HepG2 (cell line): ENCODE results near the gene CLPSL2. TPM values are rescaled to one million over a fixed set of nuclear protein-coding genes. Genes with fewer than 3 reads are reported as not detected.

ENCODE experiments used
- ARHGAP35 ChIP-seq: sonication (generic); formaldehyde crosslinking; IDR thresholded peaks from 2 replicates; pipeline ENCODE4 v1.9.0; 2022; ENCODE audit warnings: mild to moderate bottlenecking, inconsistent platforms, moderate library complexity, missing genetic modification reagents, borderline replicate concordance
- CEBPG ChIP-seq: IDR thresholded peaks from 2 replicates; pipeline ENCODE4 v1.6.1; 2016
- DNMT1 ChIP-seq: sonication (generic); formaldehyde crosslinking; IDR thresholded peaks from 2 replicates; pipeline ENCODE4 v1.5.1; 2020; ENCODE audit warnings: mild to moderate bottlenecking, missing genetic modification reagents
- GLI4 ChIP-seq: sonication (generic); formaldehyde crosslinking; IDR thresholded peaks from 2 replicates; pipeline ENCODE4 v1.5.1; 2020; ENCODE audit warnings: missing genetic modification reagents, mild to moderate bottlenecking, moderate library complexity, borderline replicate concordance
- HNRNPL ChIP-seq: fragments of 200-400 bp; formaldehyde crosslinking; IDR thresholded peaks from 2 replicates; pipeline ENCODE4 v1.6.1; 2017; ENCODE audit warnings: mild to moderate bottlenecking, low read depth, low read length
- JDP2 ChIP-seq: sonication (generic); formaldehyde crosslinking; IDR thresholded peaks from 2 replicates; pipeline ENCODE4 v1.8.1; 2022; ENCODE audit warnings: missing genetic modification reagents, borderline replicate concordance
- KAT8 ChIP-seq: IDR thresholded peaks from 2 replicates; pipeline ENCODE4 v1.6.1; 2016; ENCODE audit warnings: missing genetic modification reagents, missing compliant biosample characterization
- MXD4 ChIP-seq: IDR thresholded peaks from 2 replicates; pipeline ENCODE4 v1.6.1; 2016; ENCODE audit warnings: mild to moderate bottlenecking, missing biosample characterization, missing genetic modification reagents
- PAWR ChIP-seq: sonication (generic); formaldehyde crosslinking; IDR thresholded peaks from 2 replicates; pipeline ENCODE4 v1.4.0; 2020; ENCODE audit warnings: missing genetic modification reagents, mild to moderate bottlenecking, borderline replicate concordance
- RAD21 ChIP-seq: fragments of 450-650 bp; formaldehyde crosslinking; IDR thresholded peaks from 2 replicates; pipeline ENCODE4 v1.5.0; 2020; ENCODE audit warnings: mild to moderate bottlenecking
- ZFX ChIP-seq: sonication (generic); formaldehyde crosslinking; IDR thresholded peaks from 2 replicates; pipeline ENCODE4 v1.4.0; 2020; ENCODE audit warnings: mild to moderate bottlenecking, low read depth, missing genetic modification reagents, moderate library complexity
- ZKSCAN1 ChIP-seq: fragments of 150-350 bp; IDR thresholded peaks from 2 replicates; pipeline ENCODE4 v1.6.1; 2014; ENCODE audit warnings: low read length
- ZNF121 ChIP-seq: sonication (generic); formaldehyde crosslinking; IDR thresholded peaks from 2 replicates; pipeline ENCODE4 v1.5.0; 2020; ENCODE audit warnings: mild to moderate bottlenecking, missing genetic modification reagents
- ZNF234 ChIP-seq: sonication (generic); formaldehyde crosslinking; conservative IDR thresholded peaks from 2 replicates; pipeline ENCODE4 v1.5.1; 2020; ENCODE audit warnings: mild to moderate bottlenecking, missing genetic modification reagents
- ZNF256 ChIP-seq: sonication (generic); formaldehyde crosslinking; conservative IDR thresholded peaks from 2 replicates; pipeline ENCODE4 v1.4.0; 2020; ENCODE audit warnings: missing genetic modification reagents
- ZNF317 ChIP-seq: sonication (generic); formaldehyde crosslinking; IDR thresholded peaks from 2 replicates; pipeline ENCODE4 v1.5.0; 2020; ENCODE audit warnings: mild to moderate bottlenecking, missing genetic modification reagents
- ZNF383 ChIP-seq: sonication (generic); formaldehyde crosslinking; IDR thresholded peaks from 2 replicates; pipeline ENCODE4 v1.4.0; 2020; ENCODE audit warnings: missing genetic modification reagents, mild to moderate bottlenecking, borderline replicate concordance
- ZNF605 ChIP-seq: sonication (generic); formaldehyde crosslinking; IDR thresholded peaks from 2 replicates; pipeline ENCODE4 v1.8.0; 2022; ENCODE audit warnings: mild to moderate bottlenecking, missing genetic modification reagents
- ZNF614 ChIP-seq: IDR thresholded peaks from 2 replicates; pipeline ENCODE4 v1.6.1; 2018; ENCODE audit warnings: missing biosample characterization, missing genetic modification reagents, inconsistent platforms, borderline replicate concordance
- polyA plus RNA-seq, 8 experiments: library from polyadenylated mRNA; depleted of rRNA in 3 of 8; stranded (reverse) in 7 of 8; unstranded in 1 of 8; fragments of >200 nt; fragmentation: Illumina TruSeq in 4 of 8; extraction: Trizol in 4 of 8; gene quantifications; 2 replicates each; pipeline versions ENCODE4 v1.2.1 to v1.2.3, GENCODE V29; 2011 to 2016; ENCODE audit warnings: low read depth in 4 of 8, missing spikeins in 1 of 8, mixed read lengths in 1 of 8; ENCODE audit not compliant: insufficient read depth in 1 of 8
- total RNA-seq, 5 experiments: library from RNA; depleted of rRNA; stranded (reverse); fragments of >200 nt; fragmentation: Illumina TruSeq; extraction: Trizol; gene quantifications; 2 replicates each; pipeline ENCODE4 v1.2.3, GENCODE V29; 2016; ENCODE audit warnings: low read depth in 1 of 5
- TF ChIP-seq, protein P1 (sequence below): sonication (generic); formaldehyde crosslinking; IDR thresholded peaks from 2 replicates; pipeline ENCODE4 v1.5.0; 2020; ENCODE audit warnings: mild to moderate bottlenecking, missing genetic modification reagents, moderate library complexity
- TF ChIP-seq, protein P2 (sequence below): sonication (generic); formaldehyde crosslinking; IDR thresholded peaks from 2 replicates; pipeline ENCODE4 v1.4.0; 2020; ENCODE audit warnings: missing genetic modification reagents, mild to moderate bottlenecking, borderline replicate concordance
- TF ChIP-seq, protein P3 (sequence below): sonication (generic); formaldehyde crosslinking; IDR thresholded peaks from 2 replicates; pipeline ENCODE4 v1.5.0; 2020; ENCODE audit warnings: mild to moderate bottlenecking, missing genetic modification reagents

Gene CLPSL2
- total and polyA plus RNA-seq, 2 of the 13 experiments (the other 11 are each of a cell fraction or from before 2014, with no cell fraction given): not detected

DNA sequence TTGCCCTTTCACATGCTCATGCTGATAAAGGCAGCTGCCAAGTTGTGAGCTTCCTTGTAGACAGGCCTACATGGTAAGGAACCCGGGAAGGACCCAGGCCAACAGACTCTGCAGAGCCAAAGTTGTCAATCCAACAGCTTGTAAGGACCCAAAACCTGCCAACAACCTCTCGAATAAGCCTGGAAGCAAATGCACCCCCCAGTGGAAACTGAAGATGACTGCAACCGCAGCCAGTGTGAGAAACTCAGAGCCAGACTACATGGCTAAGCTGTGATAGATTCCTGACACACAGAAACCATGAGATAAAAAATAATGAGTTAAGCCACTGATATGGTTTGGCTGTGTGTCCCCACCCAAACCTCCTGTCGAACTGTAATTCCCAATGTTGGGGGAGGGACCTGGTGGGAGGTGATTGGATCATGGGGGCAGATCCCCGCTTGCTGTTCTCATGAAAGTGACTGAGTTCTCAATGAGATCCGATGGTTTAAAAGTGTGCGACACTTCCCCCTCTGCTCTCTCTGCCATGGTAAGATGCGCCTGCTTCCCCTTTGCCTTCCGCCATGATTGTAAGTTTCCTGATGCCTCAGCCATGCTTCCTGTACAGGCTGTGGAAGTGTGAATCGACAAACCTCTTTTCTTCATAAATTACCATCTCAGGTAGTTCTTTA is 18.8 kb upstream of the CLPSL2 start (continued):
- TF ChIP-seq GLI4 (CRISPR knock-in tag): no peak
- TF ChIP-seq ZNF121 (CRISPR knock-in tag): no peak
- TF ChIP-seq ZNF317 (CRISPR knock-in tag): no peak
- TF ChIP-seq HNRNPL: no peak
- TF ChIP-seq DNMT1: no peak
- TF ChIP-seq, protein P1, sequence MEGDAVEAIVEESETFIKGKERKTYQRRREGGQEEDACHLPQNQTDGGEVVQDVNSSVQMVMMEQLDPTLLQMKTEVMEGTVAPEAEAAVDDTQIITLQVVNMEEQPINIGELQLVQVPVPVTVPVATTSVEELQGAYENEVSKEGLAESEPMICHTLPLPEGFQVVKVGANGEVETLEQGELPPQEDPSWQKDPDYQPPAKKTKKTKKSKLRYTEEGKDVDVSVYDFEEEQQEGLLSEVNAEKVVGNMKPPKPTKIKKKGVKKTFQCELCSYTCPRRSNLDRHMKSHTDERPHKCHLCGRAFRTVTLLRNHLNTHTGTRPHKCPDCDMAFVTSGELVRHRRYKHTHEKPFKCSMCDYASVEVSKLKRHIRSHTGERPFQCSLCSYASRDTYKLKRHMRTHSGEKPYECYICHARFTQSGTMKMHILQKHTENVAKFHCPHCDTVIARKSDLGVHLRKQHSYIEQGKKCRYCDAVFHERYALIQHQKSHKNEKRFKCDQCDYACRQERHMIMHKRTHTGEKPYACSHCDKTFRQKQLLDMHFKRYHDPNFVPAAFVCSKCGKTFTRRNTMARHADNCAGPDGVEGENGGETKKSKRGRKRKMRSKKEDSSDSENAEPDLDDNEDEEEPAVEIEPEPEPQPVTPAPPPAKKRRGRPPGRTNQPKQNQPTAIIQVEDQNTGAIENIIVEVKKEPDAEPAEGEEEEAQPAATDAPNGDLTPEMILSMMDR (CRISPR knock-in tag): peak; percentile 79
- TF ChIP-seq PAWR (CRISPR knock-in tag): no peak
- TF ChIP-seq RAD21 (CRISPR knock-in tag): peak; percentile 77; the same call in 1 of the 2 replicates
- no peak for TF ChIP-seq JDP2 (CRISPR knock-in tag)
- TF ChIP-seq, protein P2, sequence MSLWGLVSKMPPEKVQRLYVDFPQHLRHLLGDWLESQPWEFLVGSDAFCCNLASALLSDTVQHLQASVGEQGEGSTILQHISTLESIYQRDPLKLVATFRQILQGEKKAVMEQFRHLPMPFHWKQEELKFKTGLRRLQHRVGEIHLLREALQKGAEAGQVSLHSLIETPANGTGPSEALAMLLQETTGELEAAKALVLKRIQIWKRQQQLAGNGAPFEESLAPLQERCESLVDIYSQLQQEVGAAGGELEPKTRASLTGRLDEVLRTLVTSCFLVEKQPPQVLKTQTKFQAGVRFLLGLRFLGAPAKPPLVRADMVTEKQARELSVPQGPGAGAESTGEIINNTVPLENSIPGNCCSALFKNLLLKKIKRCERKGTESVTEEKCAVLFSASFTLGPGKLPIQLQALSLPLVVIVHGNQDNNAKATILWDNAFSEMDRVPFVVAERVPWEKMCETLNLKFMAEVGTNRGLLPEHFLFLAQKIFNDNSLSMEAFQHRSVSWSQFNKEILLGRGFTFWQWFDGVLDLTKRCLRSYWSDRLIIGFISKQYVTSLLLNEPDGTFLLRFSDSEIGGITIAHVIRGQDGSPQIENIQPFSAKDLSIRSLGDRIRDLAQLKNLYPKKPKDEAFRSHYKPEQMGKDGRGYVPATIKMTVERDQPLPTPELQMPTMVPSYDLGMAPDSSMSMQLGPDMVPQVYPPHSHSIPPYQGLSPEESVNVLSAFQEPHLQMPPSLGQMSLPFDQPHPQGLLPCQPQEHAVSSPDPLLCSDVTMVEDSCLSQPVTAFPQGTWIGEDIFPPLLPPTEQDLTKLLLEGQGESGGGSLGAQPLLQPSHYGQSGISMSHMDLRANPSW (CRISPR knock-in tag): no peak
- 0 out of 2 replicates have a peak, but pooled peaks have one; percentile 18 for TF ChIP-seq CEBPG (CRISPR knock-in tag)
- 0 out of 2 replicates have a peak, but pooled peaks have one; percentile 29 for TF ChIP-seq KAT8
- TF ChIP-seq ZNF256 (CRISPR knock-in tag): no peak
- no peak for TF ChIP-seq ZNF234 (CRISPR knock-in tag)
- TF ChIP-seq, protein P3, sequence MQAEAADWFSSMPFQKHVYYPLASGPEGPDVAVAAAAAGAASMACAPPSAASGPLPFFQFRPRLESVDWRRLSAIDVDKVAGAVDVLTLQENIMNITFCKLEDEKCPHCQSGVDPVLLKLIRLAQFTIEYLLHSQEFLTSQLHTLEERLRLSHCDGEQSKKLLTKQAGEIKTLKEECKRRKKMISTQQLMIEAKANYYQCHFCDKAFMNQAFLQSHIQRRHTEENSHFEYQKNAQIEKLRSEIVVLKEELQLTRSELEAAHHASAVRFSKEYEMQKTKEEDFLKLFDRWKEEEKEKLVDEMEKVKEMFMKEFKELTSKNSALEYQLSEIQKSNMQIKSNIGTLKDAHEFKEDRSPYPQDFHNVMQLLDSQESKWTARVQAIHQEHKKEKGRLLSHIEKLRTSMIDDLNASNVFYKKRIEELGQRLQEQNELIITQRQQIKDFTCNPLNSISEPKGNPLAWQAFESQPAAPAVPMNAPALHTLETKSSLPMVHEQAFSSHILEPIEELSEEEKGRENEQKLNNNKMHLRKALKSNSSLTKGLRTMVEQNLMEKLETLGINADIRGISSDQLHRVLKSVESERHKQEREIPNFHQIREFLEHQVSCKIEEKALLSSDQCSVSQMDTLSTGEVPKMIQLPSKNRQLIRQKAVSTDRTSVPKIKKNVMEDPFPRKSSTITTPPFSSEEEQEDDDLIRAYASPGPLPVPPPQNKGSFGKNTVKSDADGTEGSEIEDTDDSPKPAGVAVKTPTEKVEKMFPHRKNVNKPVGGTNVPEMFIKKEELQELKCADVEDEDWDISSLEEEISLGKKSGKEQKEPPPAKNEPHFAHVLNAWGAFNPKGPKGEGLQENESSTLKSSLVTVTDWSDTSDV (CRISPR knock-in tag): no peak
- TF ChIP-seq ZFX (CRISPR knock-in tag): peak; percentile 15; the same call in 1 of the 2 replicates
- TF ChIP-seq ZNF605 (CRISPR knock-in tag): no peak
- no peak for TF ChIP-seq ZKSCAN1
- no peak for TF ChIP-seq ZNF383
- TF ChIP-seq MXD4 (CRISPR knock-in tag): no peak
- no peak for TF ChIP-seq ARHGAP35 (CRISPR knock-in tag)
- 0 out of 2 replicates have a peak, but pooled peaks have one; percentile 37 for TF ChIP-seq ZNF614 (CRISPR knock-in tag)
